GM10847 (cell line): Measurements from ENCODE around the gene YDJC.

Experiments used
- POLR2A ChIP-seq: IDR thresholded peaks from 2 replicates; pipeline ENCODE4 v1.6.1; 2011; ENCODE audit not compliant: insufficient read length; ENCODE audit errors: extremely low read depth

Gene YDJC

DNA sequence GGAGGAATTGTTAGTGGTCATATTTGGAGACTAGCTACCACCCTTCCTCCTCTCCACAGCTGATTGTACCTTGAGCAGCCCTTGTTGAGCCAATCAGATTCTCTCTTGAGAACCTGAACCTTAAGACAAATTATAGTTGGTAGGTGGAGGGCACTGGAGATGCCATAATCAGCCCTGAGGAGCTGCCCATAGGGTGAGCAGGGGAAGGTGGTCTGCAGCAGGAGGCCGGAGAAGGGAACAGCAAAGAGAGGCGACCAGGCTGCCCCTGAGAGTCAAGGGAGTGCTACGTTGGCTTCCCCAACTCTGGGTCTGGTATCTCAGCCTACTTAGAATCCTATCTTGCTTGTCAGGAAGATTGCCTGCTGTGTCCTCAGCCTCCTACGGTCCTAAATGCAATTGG is 9.5 kb upstream of the YDJC start:
- TF ChIP-seq POLR2A = no peak

DNA sequence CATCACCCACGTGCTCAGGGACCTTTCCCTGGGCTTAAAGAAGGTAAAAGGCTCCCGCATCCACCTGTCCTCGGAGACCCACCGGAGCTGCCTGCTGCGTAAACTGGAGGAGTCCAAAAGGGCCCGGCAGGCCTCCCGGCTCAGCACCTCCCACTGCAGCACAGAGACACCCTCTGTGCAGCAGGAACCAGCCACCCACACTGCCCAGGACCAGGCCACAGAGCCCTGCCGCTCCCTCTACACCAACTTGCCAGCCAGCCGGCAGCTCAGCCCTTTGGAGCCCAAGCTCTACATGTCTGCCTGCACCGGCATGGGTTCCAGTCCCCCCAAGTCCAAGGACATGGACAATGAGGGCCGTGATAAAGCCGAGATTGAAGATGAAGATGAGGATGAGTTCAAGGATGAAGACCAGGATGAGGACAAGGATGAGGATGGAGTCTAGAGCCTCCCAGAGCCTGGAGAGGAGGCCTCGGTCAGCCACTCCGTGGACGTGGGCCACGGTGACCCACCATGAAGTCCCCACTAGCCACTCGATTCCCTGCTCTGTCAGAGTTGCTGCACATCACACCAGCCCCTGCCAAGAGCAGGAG is 6.9 kb upstream of the YDJC start:
- no peak for TF ChIP-seq POLR2A

DNA sequence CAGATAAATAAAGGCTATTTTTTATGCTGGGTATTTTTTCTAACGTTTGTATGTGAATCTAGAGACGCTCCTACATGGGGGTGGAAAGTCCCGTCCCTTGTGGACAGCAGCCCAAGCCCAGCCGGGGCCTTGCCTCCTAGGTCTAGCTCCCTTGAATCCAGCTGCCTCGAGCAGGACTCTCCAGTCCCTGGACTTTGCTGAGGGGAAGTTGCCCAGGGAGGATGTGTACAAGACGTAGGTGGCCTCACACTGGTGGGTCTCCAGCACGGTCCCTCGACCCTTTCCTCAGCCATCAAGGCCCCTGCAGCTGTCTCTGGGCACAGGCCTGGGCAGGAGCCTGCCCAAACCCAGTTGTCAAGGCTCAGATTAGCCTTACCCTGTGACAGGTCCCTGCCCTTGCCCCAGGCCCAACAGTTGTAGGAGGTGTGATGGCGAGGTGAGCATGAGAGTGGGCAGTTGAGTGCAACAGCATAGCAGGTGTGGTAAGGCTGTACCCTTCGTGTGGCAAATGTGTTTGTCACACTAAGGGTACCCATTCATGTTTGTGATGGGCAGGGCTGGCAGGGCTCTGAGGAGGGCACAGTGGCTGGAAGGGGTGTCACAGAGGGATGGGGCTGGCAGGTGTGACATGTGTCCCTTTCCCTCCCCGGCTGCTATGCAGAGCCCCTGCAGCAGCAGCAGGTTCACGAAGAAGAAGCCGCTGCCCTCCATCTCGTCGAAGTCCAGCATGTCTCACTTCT is 6.1 kb upstream of the YDJC start:
- no peak for TF ChIP-seq POLR2A

DNA sequence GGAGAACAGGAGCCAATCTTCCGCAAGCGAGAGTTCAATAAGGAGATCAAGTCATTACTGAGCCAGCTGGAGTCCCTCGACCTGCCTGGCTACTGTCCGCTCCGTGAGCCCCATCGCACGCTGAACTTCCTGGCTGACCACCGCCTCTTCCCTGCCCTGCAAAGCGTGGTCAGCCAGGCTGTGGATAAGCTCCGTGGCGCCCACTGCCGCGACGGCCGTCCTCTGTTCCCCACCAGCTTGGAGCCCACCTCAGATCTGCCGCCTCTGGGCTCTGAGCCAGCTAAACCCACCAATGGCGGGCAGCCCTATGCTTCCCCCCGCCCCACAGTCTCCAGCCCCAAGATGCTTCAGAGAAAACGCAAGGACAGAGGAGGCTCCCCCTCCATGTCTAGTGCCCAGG is 5.0 kb upstream of the YDJC start:
- no peak for TF ChIP-seq POLR2A

DNA sequence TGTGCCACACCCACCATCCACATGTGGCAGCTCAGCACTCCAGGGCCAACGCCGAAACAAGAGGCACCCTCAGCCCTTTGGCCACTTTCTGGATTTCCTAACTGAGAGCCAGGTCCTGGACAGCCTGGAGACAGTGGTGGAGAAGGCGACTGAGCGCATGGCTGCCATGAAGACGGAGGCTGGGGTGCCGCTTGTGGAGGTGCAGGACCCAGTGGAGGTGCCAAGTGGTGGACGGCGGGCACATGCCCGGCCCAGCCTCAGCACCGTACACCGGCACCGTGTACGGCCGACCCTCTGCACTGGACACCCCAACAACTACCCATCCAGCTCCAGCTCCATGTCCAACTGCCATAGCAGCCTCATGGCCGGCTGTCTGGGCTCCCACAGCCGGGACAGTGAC is 4.3 kb upstream of the YDJC start:
- no peak for TF ChIP-seq POLR2A

DNA sequence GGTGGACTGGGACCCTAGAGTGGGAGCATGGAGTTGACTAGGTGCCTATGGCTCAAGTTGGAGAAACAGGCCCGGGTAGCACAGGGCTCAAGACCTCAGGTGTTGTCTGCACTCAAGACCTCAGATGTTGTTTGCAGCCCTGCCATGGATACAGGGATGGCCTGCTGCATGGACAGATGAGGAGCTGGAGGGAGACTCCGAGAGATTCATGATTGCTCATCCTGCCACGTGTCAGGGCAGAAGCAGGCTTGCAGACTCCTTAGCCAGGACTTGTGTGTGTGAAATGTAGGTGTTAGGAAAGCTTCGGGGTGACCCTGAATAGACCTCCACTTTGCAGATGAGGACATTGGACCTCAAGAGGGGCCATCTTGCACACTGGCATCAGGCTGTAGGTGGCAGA is 3.7 kb upstream of the YDJC start:
- TF ChIP-seq POLR2A = no peak

DNA sequence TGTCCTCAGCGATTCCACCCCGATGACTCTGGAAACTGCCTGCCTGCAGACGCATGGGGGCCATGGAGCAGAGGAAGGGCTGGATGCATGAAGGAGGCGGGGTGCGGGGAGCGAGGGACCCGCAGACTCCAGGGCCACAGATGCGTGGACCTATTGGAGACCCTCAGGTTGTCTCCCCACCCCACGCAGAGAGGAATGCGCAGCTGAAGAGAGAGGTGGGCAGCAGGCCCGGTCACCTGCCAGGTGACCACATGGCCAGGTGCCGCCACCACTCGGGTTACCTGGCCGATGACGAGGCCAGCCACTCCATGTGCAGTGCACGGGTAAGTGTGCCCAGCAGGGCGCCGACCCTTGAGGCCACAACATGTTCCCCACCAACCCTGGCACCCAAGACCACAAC is 3.1 kb upstream of the YDJC start:
- no peak for TF ChIP-seq POLR2A

DNA sequence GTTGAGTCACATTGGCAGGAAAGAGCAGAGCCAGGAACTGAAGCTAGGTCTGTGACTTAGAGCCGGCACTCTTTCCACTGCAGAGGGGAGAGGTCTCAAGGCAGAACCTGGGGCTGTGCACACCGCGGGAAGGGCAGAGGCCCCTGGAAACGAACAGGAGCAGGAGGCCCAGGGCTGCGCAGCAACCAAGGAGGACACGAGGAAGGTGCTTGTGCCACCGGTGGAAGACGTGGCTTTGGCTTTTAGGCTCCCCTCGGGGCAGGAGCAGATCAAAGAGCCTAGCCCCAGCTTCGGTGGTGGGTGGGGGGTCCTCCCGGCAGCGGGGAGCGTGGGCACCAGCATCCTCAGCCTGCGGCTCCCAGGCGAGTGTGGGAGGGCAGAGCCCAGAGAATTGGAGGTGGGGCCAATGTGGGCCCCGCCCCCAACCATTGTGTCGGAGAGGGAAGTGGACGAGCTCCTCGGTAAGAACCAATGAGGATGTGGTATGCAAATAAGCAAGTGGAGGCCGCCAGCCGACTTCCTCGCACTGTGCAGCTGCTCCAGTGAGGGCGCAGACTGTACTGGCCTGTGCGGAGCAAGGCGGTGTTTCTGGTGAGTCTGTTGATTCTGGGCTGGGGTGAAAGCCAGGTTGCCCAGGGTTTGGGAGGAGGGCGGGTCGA is 2.5 kb upstream of the YDJC start, which contains the start of gene CCDC116:
Gene CCDC116 (plus strand): TSS at position 524 of the 659 bp plus-strand sequence. CDS start 422 bp downstream, outside the sequence.
- no peak for TF ChIP-seq POLR2A

DNA sequence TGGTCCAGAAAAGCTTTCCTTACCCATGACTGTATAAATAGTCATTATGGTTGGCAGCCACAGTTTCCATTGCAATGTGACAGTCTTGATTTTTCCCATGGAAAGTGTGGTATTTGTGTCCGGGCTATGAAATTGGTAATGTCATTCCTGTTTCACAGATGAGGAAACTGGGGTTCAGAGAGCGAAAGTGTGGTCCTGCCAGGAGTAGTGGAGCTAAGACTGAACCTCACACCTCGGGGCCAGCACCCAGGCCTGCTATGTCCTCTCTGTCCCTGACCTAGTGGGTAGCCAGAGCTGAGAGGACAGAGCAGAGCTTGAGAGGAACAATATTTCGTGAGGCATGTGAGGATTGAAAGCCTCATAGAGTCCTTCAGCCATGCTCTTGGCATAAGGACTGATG is 1.2 kb upstream of the YDJC start:
- no peak for TF ChIP-seq POLR2A

DNA sequence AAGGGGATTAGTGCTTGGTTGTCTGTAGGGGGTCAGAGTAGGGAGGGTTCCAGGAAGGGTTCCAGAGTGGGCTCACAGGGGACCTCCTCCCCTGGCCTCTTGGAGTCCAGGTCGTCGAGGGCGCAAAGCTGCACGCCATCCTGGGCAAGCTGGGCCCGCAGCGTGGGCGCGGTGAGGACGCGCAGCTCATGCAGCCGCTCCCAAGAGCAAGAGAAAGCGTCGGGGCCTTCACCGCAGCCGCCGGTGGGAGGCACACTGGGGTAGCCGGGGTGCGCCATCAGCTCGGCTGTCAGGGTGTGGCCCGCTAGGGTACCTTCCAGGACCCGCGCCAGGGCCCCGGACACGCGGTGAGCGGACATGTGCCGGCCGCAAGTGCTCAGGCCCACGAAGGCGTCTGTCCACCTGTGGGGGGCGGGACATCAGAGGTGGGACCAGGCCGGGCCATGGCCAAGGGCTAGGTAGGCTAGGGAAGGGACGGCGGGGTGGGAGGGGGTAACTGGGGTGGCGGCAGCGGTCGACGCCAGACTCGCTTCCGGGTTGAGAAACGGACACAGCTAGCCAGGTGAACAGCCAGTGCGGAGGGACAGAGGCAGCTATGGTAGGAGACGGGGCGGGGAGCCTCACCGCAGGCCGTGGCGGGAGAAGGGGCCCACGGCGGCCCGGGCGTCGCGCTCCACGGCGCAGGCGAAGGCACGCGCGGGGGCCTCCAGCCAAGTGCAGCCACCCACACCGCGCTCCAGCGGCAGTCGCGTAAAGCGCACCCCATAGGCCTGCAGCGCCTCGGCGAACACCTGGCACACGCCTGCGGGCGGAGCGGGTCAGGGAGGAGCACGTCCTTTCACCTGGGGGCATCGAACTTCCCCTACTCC is 1.2 kb downstream of the YDJC start:
- no peak for TF ChIP-seq POLR2A

DNA sequence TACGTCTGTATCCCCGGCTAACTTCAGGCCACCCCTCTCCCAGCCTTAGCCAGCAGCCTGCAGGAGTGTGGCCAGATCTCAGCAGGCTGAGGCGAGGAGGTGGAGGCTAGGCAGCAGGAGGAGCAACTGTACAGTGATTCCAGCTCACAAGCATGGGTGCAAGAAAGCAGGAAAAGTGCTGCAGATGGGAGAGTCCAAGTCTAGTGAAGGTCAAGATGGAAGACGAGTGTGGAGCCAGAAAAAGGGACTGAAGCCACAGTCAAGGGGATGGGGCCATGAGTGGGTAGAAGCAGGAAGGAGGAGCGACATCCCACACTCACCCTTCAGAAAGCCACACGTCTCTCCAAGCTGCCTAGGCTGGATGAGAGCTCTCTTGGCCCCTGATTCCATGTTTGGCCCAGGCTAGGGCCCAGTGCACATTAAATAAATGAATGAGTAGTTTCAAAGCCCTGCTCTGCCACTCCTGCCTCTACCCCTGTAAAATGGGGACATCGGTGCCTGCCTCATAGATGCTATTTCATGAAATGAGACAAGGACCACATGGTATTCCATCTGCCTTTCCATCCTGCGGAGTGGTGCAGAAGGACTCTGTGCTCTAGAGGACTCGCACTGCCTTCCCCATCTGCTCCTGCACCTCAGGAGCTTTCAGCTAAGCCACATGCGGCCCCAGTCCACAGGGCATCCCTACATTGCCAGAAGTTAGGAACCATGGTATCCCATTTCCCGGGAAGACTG is 2.9 kb downstream of the YDJC start:
- no peak for TF ChIP-seq POLR2A

DNA sequence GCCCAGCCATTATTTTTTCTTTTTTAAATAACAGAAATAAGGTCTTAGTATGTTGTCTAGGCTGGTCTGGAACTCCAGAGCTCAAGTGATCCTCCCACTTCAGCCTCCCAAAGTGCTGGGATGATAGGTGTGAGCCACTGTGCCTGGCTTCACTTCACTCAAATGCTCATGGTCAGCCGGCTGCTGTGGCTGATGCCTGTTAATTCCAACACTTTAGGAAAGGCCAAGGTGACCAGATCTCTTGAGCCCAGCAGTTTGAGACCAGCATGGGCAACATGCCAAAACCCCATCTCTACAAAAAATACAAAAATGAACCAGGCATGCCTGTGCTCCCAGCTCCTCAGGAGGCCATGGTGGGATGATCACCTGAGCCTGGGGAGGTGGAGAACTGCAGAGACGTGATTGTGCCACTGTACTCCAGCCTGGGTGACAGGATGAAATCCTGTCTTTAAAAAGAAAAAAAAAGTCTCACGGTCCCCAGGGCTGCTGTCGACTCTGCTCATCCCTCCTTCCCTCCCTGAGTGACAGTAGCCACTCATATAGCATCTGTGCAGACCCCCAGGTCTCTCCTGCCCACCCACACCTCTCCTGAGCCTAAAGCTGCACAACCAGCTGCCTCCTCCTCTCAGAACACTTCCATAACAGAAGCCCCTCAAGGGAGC is 3.6 kb downstream of the YDJC start:
- no peak for TF ChIP-seq POLR2A

DNA sequence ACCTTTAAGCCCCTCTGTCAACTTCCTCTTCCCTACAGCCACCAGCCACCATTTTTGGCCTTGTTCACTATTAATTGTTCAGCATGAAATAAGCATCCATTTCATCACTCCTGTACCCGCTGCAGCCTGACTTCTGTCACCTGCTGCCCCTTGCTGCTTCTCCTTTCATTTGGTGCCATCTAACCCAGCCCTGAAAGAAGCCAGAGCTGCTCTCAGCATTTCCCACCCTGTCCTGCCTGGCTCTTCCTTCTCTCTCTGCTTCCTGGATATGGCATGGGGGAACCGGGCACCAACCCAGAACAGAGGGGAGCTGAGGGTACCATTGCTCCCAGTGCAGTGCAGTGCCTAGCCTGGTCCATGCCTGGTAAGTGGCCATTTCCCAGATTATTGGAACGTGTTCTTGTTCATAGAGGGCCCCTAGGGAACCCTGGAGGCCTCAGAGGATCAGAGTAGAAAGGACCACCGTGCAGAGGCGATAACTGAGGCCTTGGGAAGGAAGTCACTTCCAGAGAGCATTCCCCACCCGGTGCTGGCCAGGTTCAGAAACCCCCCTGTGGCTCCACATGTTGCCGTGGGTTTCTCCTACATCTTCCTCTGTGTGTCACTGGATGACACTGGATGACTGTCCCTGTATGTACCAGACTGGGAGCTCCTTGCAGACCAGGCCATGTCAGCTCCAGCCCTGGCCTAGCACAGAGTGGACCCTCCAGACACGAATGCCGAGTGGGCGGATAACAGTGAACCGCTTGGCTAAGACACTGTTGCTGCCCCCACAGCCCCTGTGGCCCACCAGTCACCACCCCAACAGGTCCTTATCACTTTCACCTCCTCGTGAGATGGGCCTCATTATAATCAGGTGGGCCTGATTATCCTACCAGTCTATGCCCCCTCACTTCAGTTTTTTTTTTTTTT is 4.7 kb downstream of the YDJC start:
- no peak for TF ChIP-seq POLR2A
